BE2C (cell line): ENCODE data around the gene FECH. TPM values are rescaled to one million over a fixed set of nuclear protein-coding genes. Genes with fewer than 3 reads are reported as not detected.

ENCODE experiments used
- DNase-seq: peaks from one replicate; pipeline ENCODE4 v3.0.0-alpha.2; 2020
- H3K27me3 ChIP-seq: fragments of 250-450 bp; sonication (Bioruptor Pico); 2 replicates; pipeline ENCODE4 v1.5.1; 2020; ENCODE audit warnings: mild to moderate bottlenecking
- H3K36me3 ChIP-seq: fragments of 250-450 bp; sonication (Bioruptor Pico); 2 replicates; pipeline ENCODE4 v1.5.1; 2020; ENCODE audit warnings: mild to moderate bottlenecking
- H3K4me1 ChIP-seq: fragments of 250-450 bp; sonication (Bioruptor Pico); 2 replicates; pipeline ENCODE4 v1.5.1; 2020
- H3K4me3 ChIP-seq: 2 replicates; pipeline ENCODE4 v1.5.1; 2011; ENCODE audit warnings: low read depth, low read length
- H3K9me3 ChIP-seq: fragments of 250-450 bp; sonication (Bioruptor Pico); 2 replicates; pipeline ENCODE4 v1.5.1; 2020
- CTCF ChIP-seq: IDR thresholded peaks from 2 replicates; pipeline ENCODE4 v1.5.1; 2012; ENCODE audit warnings: mild to moderate bottlenecking, low read depth, low read length
- polyA plus RNA-seq: library from polyadenylated mRNA; unstranded; fragments of >200 nt; gene quantifications from one replicate; pipeline ENCODE4 v1.2.1, GENCODE V29; 2012; ENCODE audit warnings: low read depth, missing spikeins; ENCODE audit not compliant: insufficient read length, insufficient read depth

FECH gene
- 6.1 TPM for polyA plus RNA-seq

- no peak for TF ChIP-seq CTCF
- peak; percentile 55 for DNase-seq
- H3K27me3 ChIP-seq = no peaks in the 10 kb centered on the region
These were observed at the start of gene FECH for GRCh38 chr18:57586251-57587049. TSS of gene FECH (minus strand) at chr18:57586702. CDS start at chr18:57586620, 82 bp downstream.

GRCh38 chr18:57635003-57635822 is 48.7 kb upstream of the FECH start:
- Histone ChIP-seq H3K4me3 (no peak overlapping the region), H3K27me3 (no peaks in the 10 kb centered on the region), H3K36me3 (no peaks in the 10 kb centered on the region), H3K9me3 (no peaks in the 10 kb centered on the region), H3K4me1 (no peaks in the 10 kb centered on the region)
- DNase-seq = no peak
- TF ChIP-seq CTCF = no peak

More at GRCh38 chr18:57586251-57587049, at the start of gene FECH:
- Histone ChIP-seq H3K4me1 (no peaks in the 10 kb centered on the region; the same call in 1 of the 2 replicates), H3K4me3 (peak within 1 kb of the TSS; percentile 65), H3K36me3 (no peaks in the 10 kb centered on the region), H3K9me3 (no peaks in the 10 kb centered on the region)

GRCh38 chr18:57631697-57632096 is 45.2 kb upstream of the FECH start:
- TF ChIP-seq CTCF = no peak
- no peak overlapping the region for H3K4me3 ChIP-seq
- no peak for DNase-seq

GRCh38 chr18:57630754-57631595 is 44.5 kb upstream of the FECH start:
- Histone ChIP-seq H3K27me3 (no peaks in the 10 kb centered on the region), H3K4me1 (no peaks in the 10 kb centered on the region), H3K4me3 (peak overlapping the region; percentile 70), H3K9me3 (no peaks in the 10 kb centered on the region), H3K36me3 (no peaks in the 10 kb centered on the region)
- no peak for TF ChIP-seq CTCF
- DNase-seq = no peak

More at GRCh38 chr18:57631697-57632096, 45.2 kb upstream of the FECH start:
- Histone ChIP-seq H3K9me3 (no peaks in the 10 kb centered on the region), H3K4me1 (no peaks in the 10 kb centered on the region), H3K36me3 (no peaks in the 10 kb centered on the region), H3K27me3 (no peaks in the 10 kb centered on the region)

GRCh38 chr18:57630002-57630753 is 43.7 kb upstream of the FECH start:
- H3K27me3 ChIP-seq = no peaks in the 10 kb centered on the region
- peak overlapping the region; percentile 70 for H3K4me3 ChIP-seq
- H3K9me3 ChIP-seq = no peaks in the 10 kb centered on the region
- peak; percentile 88 for DNase-seq
- no peaks in the 10 kb centered on the region for H3K36me3 ChIP-seq
- no peaks in the 10 kb centered on the region for H3K4me1 ChIP-seq
- TF ChIP-seq CTCF = peak; percentile 49
